Esophagus muscularis mucosa (tissue), 4 donors: ENCODE data around the gene AIM2. TPM values are rescaled to one million over a fixed set of nuclear protein-coding genes. Genes with fewer than 3 reads are reported as not detected.

ENCODE experiments used
- DNase-seq: peaks from one replicate; pipeline ENCODE4 v3.0.0-alpha.2; 2017; ENCODE audit errors: extremely low spot score
- H3K27ac ChIP-seq, 4 donors: fragments of 200-600 bp; sonication (generic); replicated peaks in 1 of 4; 1 replicate in 3 of 4; 2 replicates in 1 of 4; pipeline ENCODE4 v1.5.1; 2016 to 2019; ENCODE audit warnings: mild to moderate bottlenecking in 1 of 4
- H3K27me3 ChIP-seq, 4 donors: fragments of 200-600 bp; sonication (generic); one replicate each; pipeline versions ENCODE4 v1.5.1 to v1.6.0; 2016 to 2019
- H3K36me3 ChIP-seq, 4 donors: fragments of 200-600 bp; sonication (generic); one replicate each; pipeline ENCODE4 v1.5.1; 2016 to 2019
- H3K4me1 ChIP-seq, 4 donors: fragments of 200-600 bp; sonication (generic); one replicate each; pipeline ENCODE4 v1.5.1; 2016 to 2019
- H3K4me3 ChIP-seq, 4 donors: fragments of 200-600 bp; sonication (generic); 1 replicate in 2 of 4; 2 replicates in 2 of 4; pipeline ENCODE4 v1.5.1; 2016 to 2019; ENCODE audit warnings: mild to moderate bottlenecking in 4 of 4, moderate library complexity in 1 of 4
- H3K9me3 ChIP-seq, 4 donors: fragments of 200-600 bp; sonication (generic); 1 replicate in 3 of 4; 2 replicates in 1 of 4; pipeline ENCODE4 v1.5.1; 2016 to 2019
- CTCF ChIP-seq, 3 experiments: fragments of 200-600 bp in 2 of 3; fragments of 450-650 bp in 1 of 3; sonication (generic) in 2 of 3; IDR thresholded peaks; one replicate each; pipeline ENCODE4 v1.5.1; 2017 to 2019; ENCODE audit warnings: antibody characterized with exemption in 3 of 3, mild to moderate bottlenecking in 2 of 3, moderate library complexity in 1 of 3
- EP300 ChIP-seq: sonication (generic); formaldehyde crosslinking; IDR thresholded peaks from one replicate; pipeline ENCODE4 v1.6.1; 2017; ENCODE audit warnings: antibody characterized with exemption
- POLR2A ChIP-seq: fragments of 450-650 bp; IDR thresholded peaks from one replicate; pipeline ENCODE4 v1.6.1; 2017; ENCODE audit warnings: antibody characterized with exemption, moderate library complexity, mild to moderate bottlenecking, low read depth
- POLR2AphosphoS5 ChIP-seq, 2 donors: sonication (generic); formaldehyde crosslinking; IDR thresholded peaks; one replicate each; pipeline ENCODE4 v1.6.1; 2017; ENCODE audit warnings: antibody characterized with exemption in 2 of 2
- WGBS: methylation state at CpG from one replicate; pipeline ENCODE4 v1.1.5; 2018; 5-methylcytosine and 5-hydroxymethylcytosine counted together
- intact Hi-C: fragments of 100-400 bp; cut with DNase I; formaldehyde crosslinking; loops from one replicate; pipeline ENCODE4 v1.15.1; 2023
- total RNA-seq, 4 donors: library from RNA; depleted of rRNA; stranded (reverse); fragments of >200 nt; gene quantifications; one replicate each; pipeline versions ENCODE4 v1.1.0 to v1.2.1, GENCODE V29; 2016

AIM2 gene
- total RNA-seq, 4 donors from 2014 or later: 0.32 to 0.50 TPM; not detected in 2

DNA sequence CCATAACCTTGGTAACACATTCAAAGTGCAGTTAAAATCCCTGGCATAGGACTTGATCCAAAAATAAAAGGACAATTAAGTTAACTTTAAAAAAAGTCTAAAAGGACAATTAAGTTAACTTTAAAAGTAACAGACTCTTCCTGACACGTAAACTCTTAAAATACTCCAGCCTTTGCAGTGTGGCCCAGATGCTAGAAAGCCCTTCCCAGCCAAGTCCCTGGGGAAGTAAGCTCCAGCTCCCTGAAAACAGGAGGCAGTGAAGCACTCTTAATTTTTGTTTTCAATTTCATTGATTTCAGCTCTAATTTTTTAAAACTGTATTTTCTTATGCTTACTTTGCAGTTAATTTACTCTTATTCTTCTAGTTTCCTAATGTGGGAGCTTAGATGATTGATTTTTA is 5.1 kb upstream of the AIM2 start:
- TF ChIP-seq CTCF (IDR thresholded peaks at IDR 0.05) (no peak), POLR2A (no peak), EP300 (no peak), POLR2AphosphoS5 (IDR thresholded peaks at IDR 0.05) (no peak)
- WGBS: 40% methylated on average over 1 of the region's 1 CpG
- intact Hi-C loops: no loop called here
- no peaks in the 10 kb centered on the region for H3K36me3 ChIP-seq
- no peak overlapping the region for H3K27ac ChIP-seq
- peaks cover 0 to 3% (median 0%) of the 10 kb centered on the region in 4 donors for H3K27me3 ChIP-seq
- no peaks in the 10 kb centered on the region for H3K9me3 ChIP-seq
- H3K4me3 ChIP-seq: no peak overlapping the region
- no peak for DNase-seq
- no peaks in the 10 kb centered on the region for H3K4me1 ChIP-seq

DNA sequence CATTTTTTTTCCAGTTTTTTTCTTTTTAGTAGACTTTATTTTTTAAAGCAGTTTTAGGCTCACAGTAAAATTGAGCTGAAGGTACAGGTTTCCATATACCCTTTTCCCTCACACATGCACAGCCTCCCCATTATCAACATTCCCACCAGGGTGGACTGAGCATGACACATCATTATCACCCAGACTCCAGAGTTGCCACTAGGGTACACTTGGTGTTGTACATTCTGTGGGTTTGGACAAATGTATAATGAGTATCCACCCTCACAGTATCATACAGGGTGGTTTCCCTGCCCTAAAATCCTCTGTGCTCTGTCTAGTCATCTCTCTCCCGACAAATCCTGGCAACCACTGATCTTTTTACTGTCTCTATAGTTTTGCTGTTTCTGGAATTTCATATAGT is 3.0 kb upstream of the AIM2 start:
- H3K27me3 ChIP-seq: peaks cover 0 to 3% (median 0%) of the 10 kb centered on the region in 4 donors
- no peak overlapping the region for H3K4me3 ChIP-seq
- TF ChIP-seq EP300 (no peak), CTCF (IDR thresholded peaks at IDR 0.05) (no peak), POLR2A (no peak), POLR2AphosphoS5 (IDR thresholded peaks at IDR 0.05) (no peak)
- no peaks in the 10 kb centered on the region for H3K36me3 ChIP-seq
- intact Hi-C loops: no loop called here
- H3K9me3 ChIP-seq: no peaks in the 10 kb centered on the region
- no peak overlapping the region for H3K27ac ChIP-seq
- WGBS: 50% methylated on average over 1 of the region's 1 CpG
- no peak for DNase-seq
- no peaks in the 10 kb centered on the region for H3K4me1 ChIP-seq

- no peak for DNase-seq
- H3K4me1 ChIP-seq: no peaks in the 10 kb centered on the region
- H3K27ac ChIP-seq: peak overlapping the region in 1 of 4 donors; percentile 3
- WGBS: 86% methylated on average over 12 of the region's 12 CpGs
- TF ChIP-seq CTCF (IDR thresholded peaks at IDR 0.05): no peak
- TF ChIP-seq POLR2A: no peak
- no peak for TF ChIP-seq EP300
- no peak for TF ChIP-seq POLR2AphosphoS5 (IDR thresholded peaks at IDR 0.05)
- no peaks in the 10 kb centered on the region for H3K9me3 ChIP-seq
- no peak overlapping the region for H3K4me3 ChIP-seq
- intact Hi-C loops: no loop called here
- peaks cover 0 to 16% (median 0%) of the 10 kb centered on the region in 4 donors for H3K27me3 ChIP-seq
- H3K36me3 ChIP-seq: no peaks in the 10 kb centered on the region
Measured at GRCh38 chr1:159077120-159077961, 775 bp upstream of the AIM2 start.

- no peak overlapping the region for H3K4me3 ChIP-seq
- no peak overlapping the region for H3K27ac ChIP-seq
- no peak for DNase-seq
- intact Hi-C loops: loop anchor here (5.0 kb wide), 1 partner anchor 870 kb away; no protein-coding TSS in a partner anchor
- peaks cover 0 to 13% (median 0%) of the 10 kb centered on the region in 4 donors for H3K27me3 ChIP-seq
- TF ChIP-seq CTCF (IDR thresholded peaks at IDR 0.05) (peak; percentile 55 to 71 (median 56)), EP300 (no peak)
- no peaks in the 10 kb centered on the region for H3K9me3 ChIP-seq
- no peaks in the 10 kb centered on the region for H3K36me3 ChIP-seq
- H3K4me1 ChIP-seq: no peaks in the 10 kb centered on the region
Measured at GRCh38 chr1:159071970-159072582, 4.5 kb downstream of the AIM2 start.
